ENCODE measurements around the gene PRKD1. TPM values are rescaled to one million over a fixed set of nuclear protein-coding genes. Genes with fewer than 3 reads are reported as not detected.

The PRKD1 gene
- total RNA-seq, 1 experiment from 2014 or later: 2.7 TPM

DNA sequence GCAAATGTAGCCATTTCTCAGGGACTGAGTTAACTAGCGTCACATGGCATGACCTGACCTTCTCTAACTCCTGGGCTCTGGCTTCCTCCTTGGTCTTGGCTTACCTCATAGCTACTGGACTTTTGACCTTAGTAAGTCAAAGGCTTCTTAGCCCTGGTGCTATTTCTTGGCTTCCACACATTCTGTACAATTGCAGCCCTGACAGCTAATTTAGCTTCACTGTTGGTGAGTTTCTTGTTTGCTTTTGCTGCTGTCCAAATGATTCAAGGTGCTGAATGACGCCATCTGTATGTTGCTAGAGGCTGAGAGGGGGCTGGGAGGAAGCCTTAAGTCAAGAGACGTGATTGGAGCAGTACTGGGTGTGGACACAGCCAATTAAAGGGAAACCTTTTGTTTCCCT is 202.7 kb downstream of the PRKD1 start:
- Histone ChIP-seq H3T11ph (ENCODE audit: low read length) (no peak overlapping the region), H3K18ac (ENCODE audit: insufficient read length, low read depth, low read length) (no peak overlapping the region), H2BK15ac (ENCODE audit: low read depth, low read length) (no peak overlapping the region), H3K79me1 (ENCODE audit: insufficient read depth, low read depth, low read length, poor library complexity, severe bottlenecking) (no peaks in the 10 kb centered on the region), H3K56ac (ENCODE audit: insufficient read length, low read depth, low read length) (no peak overlapping the region), H3K23ac (ENCODE audit: insufficient read length, low read depth, low read length) (no peak overlapping the region), H3K4me1 (ENCODE audit: insufficient read depth, low read length) (peaks cover 7% of the 10 kb centered on the region; the same call in 1 of the 2 replicates), H3K27ac (ENCODE audit: insufficient read length, low read depth, low read length) (no peak overlapping the region), H4K91ac (ENCODE audit: insufficient read length, low read depth, low read length) (no peak overlapping the region), H3K23me2 (ENCODE audit: insufficient read length, low read depth, low read length, poor library complexity, severe bottlenecking) (no peaks in the 10 kb centered on the region), H3K9me3 (ENCODE audit: control insufficient read depth, low read depth, low read length) (no peaks in the 10 kb centered on the region), H2AFZ (ENCODE audit: low read length) (no peak overlapping the region), H4K5ac (ENCODE audit: insufficient read length, low read depth, low read length) (no peak overlapping the region), H3K79me2 (ENCODE audit: insufficient read depth, low read length) (no peaks in the 10 kb centered on the region), H2BK12ac (ENCODE audit: insufficient read length, low read depth, low read length) (no peak overlapping the region), H2AK5ac (ENCODE audit: insufficient read length, low read length) (no peak overlapping the region), H3K4ac (ENCODE audit: low read depth, low read length) (no peak overlapping the region), H2BK120ac (ENCODE audit: low read depth, low read length, poor library complexity, severe bottlenecking) (no peak overlapping the region), H2BK5ac (ENCODE audit: insufficient read length, low read length) (no peak overlapping the region), H2BK20ac (ENCODE audit: low read depth, low read length, poor library complexity, severe bottlenecking) (no peak overlapping the region), H3K4me2 (ENCODE audit: insufficient read depth, insufficient read length, low read length) (no peak overlapping the region), H3K9ac (ENCODE audit: extremely low read depth, insufficient read length, low read length) (no peak overlapping the region), H3K27me3 (ENCODE audit: insufficient read depth, low read length) (no peaks in the 10 kb centered on the region), H4K20me1 (ENCODE audit: control insufficient read depth, insufficient read depth, insufficient read length) (no peaks in the 10 kb centered on the region), H3K14ac (ENCODE audit: insufficient read depth, low read length) (no peak overlapping the region), H4K8ac (replicated peaks; ENCODE audit: insufficient read length, low read depth, low read length) (no peak overlapping the region)
- peaks cover 26 to 33% of the 10 kb centered on the region in 2 experiments for H3K4me1 Mint-ChIP-seq
- no CpG with 5 or more reads among the region's 3 CpGs for WGBS (ENCODE audit: extremely low coverage, insufficient read length, low lambda C conversion rate)
- no peaks in the 10 kb centered on the region for H3K9me3 Mint-ChIP-seq
- no peak overlapping the region; a peak in 1 of 7 replicates for H3K27ac Mint-ChIP-seq
- H3K27me3 Mint-ChIP-seq (ENCODE audit: low read depth): no peaks in the 10 kb centered on the region
- TF ChIP-seq, protein P1, sequence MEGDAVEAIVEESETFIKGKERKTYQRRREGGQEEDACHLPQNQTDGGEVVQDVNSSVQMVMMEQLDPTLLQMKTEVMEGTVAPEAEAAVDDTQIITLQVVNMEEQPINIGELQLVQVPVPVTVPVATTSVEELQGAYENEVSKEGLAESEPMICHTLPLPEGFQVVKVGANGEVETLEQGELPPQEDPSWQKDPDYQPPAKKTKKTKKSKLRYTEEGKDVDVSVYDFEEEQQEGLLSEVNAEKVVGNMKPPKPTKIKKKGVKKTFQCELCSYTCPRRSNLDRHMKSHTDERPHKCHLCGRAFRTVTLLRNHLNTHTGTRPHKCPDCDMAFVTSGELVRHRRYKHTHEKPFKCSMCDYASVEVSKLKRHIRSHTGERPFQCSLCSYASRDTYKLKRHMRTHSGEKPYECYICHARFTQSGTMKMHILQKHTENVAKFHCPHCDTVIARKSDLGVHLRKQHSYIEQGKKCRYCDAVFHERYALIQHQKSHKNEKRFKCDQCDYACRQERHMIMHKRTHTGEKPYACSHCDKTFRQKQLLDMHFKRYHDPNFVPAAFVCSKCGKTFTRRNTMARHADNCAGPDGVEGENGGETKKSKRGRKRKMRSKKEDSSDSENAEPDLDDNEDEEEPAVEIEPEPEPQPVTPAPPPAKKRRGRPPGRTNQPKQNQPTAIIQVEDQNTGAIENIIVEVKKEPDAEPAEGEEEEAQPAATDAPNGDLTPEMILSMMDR (conservative IDR thresholded peaks at IDR 0.05): no peak
- H3K36me3 Mint-ChIP-seq (ENCODE audit: insufficient read depth in 1 of 3, low read depth in 3 of 3): no peaks in the 10 kb centered on the region; a peak in 1 of 7 replicates
- no peak overlapping the region for H3K4me3 Mint-ChIP-seq
- DNase-seq: peak; percentile 37
